DMS153 treated with DMSO at 0.1 percent for 48 hours (cell line): ENCODE results near the gene MSH5.
"Not testable (repeated sequence)": the region's sequence is repeated elsewhere in the genome, so short reads cannot be mapped to it uniquely, and the experiment has no call there.

Experiments used
- DNase-seq: peaks from one replicate; lab custom pipeline; 2025; ENCODE audit not compliant: unreplicated experiment; lab: John Stamatoyannopoulos, UW

Gene MSH5

GRCh38 chr6:31799781-31800180, 60.0 kb downstream of the MSH5 start:
- no peak for DNase-seq

- DNase-seq: not testable (repeated sequence)
Observed at GRCh38 chr6:31801031-31801927, 61.5 kb downstream of the MSH5 start.

GRCh38 chr6:31805939-31806469, 66.2 kb downstream of the MSH5 start:
- no peak for DNase-seq

- DNase-seq: peak; percentile 93
Observed at GRCh38 chr6:31806470-31807272, 66.9 kb downstream of the MSH5 start, which contains the start of gene LSM2. TSS of gene LSM2 (minus strand) at chr6:31806966. CDS start at chr6:31806757, 209 bp downstream.

- DNase-seq: not testable (repeated sequence)
Observed at GRCh38 chr6:31808599-31808998, 68.8 kb downstream of the MSH5 start.

GRCh38 chr6:31811645-31812044, 71.8 kb downstream of the MSH5 start:
- no peak for DNase-seq
